Measurements from ENCODE around the gene COMMD3.
A peak's percentile ranks its signal among the peaks of the same experiment; 100 is the strongest.

COMMD3 gene

DNA sequence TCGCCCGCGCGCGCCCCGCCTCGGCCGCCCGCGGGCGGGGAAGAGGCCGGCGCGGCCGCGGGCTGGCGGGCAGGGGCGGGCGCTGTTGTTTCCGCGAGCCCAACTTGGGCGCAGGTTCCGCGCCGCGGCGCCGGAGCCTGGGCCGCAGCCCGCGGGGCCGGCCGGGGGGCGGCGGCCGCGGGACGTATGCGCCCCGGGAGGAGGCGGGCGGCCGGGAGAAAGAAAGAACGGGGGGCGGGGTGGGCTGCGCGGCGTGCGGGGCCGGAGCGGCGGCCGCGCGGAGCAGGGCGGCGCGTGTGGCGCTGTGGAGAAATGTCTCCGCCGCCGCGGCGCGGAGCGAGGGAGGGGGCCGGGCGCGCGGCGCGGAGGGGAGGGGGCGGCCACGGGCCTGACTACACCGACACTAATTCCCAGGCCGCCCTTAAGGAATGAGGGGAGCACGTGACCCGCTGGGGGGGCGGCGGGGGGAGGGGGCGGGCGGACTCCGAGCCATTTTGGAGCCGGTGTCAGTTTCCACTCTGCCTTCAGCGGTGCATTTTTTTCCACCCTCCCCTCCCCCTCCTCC lies 4.5 kb downstream of the COMMD3 start, which contains the start of gene BMI1:
Gene BMI1, plus strand, starts transcription at position 509 of the 565 bp plus-strand sequence. CDS start 5,351 bp downstream, outside the sequence.
- DNase-seq: peak; percentile 96

DNA sequence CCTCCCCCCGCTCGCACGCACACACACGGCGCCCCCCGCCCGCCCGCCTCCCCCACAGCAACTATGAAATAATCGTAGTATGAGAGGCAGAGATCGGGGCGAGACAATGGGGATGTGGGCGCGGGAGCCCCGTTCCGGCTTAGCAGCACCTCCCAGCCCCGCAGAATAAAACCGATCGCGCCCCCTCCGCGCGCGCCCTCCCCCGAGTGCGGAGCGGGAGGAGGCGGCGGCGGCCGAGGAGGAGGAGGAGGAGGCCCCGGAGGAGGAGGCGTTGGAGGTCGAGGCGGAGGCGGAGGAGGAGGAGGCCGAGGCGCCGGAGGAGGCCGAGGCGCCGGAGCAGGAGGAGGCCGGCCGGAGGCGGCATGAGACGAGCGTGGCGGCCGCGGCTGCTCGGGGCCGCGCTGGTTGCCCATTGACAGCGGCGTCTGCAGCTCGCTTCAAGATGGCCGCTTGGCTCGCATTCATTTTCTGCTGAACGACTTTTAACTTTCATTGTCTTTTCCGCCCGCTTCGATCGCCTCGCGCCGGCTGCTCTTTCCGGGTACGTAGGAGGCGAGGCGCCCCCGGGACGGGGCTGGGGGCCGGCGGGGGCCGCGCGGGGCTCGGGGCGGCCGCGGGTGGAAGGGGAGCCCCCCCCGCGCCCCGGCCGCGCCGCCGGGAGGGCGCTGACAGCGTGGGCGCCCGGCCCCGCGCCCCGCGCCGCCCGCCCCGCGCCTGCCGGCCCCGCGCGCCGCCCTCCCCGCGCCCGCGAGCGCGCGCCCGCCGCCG lies 5.2 kb downstream of the COMMD3 start:
- peak; percentile 79 for DNase-seq

DNA sequence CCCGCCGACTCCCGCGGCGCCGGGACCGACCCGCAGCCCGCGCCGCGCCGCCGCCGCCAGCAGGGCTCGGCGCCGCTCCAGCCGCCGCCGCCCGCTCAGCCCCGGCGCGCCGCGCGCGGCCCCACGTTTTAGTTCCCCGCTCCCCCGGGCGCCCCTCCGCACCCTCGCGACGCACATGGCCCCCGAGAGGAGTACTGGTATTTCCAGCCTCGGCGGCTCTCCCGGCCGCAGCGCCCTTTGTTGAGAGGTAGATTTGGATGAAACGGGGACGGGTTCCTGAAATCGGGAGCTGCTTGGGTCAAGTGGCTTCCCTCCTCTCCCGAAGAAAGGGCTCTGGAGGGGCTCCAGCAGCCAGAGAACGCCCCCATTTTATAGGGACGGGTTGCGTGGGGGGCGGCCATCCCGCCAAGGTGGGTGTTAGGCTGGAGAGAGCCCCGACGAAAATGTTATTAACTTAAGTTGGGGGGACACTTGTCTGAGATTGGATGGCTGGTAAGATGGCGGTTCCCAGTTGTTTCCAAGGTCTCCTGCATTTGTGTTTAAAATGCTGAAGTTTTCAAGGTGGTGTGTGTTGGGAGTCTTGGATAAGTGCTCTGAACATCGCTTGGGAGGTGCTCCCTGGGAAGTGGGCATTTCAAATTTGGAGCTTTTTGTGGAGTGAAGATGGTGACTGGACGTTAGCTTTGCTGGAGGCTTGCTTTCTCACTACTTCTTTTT lies 5.9 kb downstream of the COMMD3 start:
- DNase-seq: peak; percentile 50

DNA sequence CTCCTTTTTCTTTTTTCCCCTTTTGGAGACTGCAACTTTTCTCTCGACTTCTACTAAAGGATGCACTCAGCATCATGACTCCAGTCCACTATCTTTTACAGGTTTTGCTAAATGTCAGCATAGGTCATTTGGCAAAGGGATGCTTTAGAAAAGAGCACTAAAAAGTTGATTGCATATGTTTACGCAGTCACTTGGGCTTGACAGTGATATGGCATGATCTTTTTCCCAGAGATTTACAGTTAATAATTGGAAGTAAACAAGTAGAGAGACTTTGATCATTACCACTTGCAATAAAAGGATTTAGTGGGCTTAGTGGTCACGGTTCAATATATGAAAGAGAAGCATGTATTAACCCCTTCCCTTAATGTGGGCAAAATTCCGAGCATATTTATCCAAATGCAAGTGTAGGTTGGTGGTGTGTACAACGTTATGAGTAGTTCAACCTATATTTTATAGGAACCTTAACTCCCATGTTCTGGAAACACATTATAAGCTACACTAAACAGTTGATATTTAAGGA lies 6.5 kb downstream of the COMMD3 start:
- DNase-seq: no peak

DNA sequence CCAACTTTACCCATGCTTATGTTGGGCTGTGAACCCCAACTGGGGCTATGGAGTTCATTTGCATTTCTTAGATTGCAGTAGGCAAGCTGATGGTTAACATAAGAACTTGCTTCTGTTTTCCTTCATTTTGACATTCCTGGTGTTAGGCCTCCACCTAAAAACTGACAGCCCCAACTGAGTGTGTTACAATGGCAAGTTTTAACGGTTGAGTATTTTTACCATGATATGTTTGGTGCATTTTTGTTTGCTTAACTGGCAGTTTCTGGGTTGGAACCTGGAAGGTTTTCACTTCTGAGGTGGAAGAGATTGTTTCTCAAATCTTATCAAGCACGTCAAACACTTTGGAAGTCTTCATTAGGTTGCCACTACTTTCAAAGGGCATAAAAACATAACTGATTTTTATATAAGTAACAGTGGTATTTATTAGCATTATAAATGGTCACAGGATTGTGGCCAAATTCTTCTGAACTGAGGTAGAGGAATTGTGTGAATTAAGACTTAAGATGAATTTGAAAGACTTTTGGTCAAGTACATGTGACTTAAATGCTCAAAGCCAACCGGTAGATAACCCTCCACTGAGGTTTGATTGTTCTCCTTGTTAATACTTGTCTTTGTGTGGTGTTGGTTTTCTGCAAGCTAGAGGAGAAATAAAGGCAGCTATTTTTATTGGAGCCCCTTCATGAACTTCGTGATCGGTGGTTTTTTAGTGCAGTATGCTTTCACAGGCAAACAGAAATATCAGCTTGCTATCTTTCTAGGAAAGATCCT lies 7.5 kb downstream of the COMMD3 start:
- no peak for DNase-seq

DNA sequence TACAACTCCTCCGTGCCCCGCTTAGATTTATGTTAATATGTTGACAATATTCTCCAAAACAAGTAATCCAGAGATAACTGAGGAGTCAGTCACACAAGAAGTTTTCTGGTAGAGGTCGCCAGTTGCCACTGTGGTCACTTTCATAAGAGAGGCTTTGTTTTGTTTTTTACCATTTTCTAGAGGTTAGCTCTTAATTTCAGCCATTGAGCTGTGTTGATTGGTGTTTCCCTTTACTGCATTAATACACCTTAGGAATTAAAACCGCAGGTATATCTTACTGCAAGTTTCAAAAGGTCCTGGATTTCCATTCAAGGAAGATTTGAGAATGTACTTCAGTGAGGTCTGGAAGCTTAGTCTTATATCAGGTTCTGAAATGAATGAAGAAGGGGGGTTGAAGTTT lies 8.2 kb downstream of the COMMD3 start:
- no peak for DNase-seq

DNA sequence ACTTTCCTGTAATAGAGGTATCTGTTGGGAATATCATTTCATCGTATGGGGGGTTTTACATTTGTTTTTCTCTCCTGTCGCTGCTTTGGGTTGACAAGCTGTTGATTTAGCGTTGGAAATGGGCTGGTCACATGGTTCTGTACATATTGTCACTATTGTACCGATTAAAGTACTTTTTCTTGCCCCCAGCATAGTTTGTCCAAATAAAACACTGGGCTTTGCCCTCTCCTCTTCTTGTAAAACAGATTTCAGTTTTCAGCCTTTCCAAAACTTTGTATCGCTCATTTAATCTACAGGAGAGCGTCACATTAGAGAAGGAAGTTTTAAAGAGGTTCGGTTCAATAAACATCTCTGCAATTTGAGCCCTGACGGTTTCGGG lies 8.7 kb downstream of the COMMD3 start:
- no peak for DNase-seq

DNA sequence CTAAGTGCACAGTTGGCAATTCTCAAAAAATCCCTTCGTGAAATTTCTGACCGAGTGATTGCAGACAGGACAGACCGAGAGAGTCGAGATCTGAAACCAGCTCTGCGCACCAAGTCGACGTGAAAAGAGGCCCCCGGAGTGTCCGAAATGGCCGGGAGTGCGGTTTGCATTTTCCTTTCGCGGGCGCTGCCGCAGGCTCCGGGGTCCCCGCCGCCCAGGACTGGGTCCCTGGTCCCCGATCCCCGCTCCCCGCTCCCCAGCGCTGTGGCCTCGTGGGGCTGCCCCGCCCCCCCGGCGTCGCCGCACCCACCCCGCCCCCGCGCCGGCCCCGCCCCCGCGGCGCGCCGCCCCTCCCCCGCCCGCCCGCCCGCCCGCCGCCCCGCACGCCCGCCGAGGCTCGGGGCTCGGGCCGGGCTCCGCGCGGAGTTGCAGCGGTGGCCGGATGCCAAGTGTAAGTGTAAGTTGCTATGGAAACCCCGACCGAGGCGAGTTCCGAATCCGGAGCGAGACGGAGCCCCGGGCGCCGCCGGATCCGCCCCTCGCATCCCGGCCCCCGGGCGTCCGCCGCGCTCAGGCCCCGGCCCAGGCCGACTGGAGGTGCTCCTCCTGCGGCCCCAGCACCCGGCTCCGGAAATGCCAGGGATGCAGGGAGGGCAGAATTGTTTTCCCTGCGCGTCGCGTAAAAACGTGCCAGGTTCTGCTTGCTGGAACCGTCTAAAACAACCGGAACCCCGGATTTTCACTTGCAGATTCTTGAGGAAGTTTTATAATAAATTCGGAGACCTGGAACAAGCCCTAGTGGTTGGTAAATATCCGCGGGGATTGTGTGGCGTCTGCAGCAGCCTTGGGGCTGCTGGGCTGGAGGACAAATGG lies 9.3 kb downstream of the COMMD3 start:
- DNase-seq: peak; percentile 80

DNA sequence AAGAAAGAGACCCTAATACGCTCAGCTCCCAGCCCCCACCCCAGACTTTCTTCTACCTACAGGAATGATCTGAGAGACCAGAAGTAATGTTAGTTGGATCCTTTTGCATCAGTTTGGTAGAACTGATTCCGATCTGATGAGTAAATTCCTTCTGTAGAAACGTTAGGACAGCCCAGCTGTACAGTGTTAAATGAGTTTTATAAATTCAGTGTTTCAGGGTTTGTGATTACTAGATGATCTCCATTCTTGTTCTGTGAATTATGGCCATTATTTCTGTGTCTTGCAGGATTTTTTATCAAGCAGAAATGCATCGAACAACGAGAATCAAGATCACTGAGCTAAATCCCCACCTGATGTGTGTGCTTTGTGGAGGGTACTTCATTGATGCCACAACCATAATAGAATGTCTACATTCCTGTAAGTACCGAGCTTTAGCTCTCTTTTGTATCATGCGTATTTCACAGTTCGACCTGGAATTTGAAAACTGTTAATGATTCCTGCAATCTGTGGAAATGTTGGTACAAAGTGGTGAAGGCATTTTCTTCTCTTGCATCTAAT lies 10.0 kb downstream of the COMMD3 start:
- DNase-seq: no peak

DNA sequence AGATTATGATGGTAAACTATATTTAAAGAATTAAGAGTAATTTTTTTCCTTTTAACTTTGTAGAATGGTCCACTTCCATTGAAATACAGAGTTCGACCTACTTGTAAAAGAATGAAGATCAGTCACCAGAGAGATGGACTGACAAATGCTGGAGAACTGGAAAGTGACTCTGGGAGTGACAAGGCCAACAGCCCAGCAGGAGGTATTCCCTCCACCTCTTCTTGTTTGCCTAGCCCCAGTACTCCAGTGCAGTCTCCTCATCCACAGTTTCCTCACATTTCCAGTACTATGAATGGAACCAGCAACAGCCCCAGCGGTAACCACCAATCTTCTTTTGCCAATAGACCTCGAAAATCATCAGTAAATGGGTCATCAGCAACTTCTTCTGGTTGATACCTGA lies 13.0 kb downstream of the COMMD3 start:
- DNase-seq: no peak

DNA sequence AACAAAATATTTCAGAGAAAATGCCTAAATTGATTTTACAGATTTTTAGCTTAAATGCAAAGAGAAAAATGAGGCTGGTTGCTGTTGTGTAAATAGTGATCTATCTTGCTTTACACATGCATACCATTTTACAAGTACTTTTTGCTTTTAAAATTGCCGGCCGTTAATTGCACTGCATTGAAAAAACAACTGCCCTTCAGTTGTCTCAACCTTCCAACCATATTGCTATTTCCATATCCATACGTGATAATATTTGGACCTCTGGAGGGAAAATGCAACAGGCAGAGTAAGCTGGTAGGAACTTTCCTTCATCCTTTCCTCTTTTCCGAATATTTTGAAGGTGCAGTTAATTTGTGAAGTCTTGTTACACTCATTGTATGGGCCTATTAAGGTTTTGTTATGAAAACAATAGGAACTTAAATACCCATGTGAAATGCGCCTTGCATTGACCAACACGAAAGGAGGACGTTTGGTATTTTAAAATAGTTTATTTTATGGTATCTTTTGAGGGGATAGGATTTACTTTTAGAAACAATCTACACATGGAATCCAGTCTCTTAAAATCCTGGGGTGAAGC lies 16.0 kb downstream of the COMMD3 start:
- DNase-seq: no peak

DNA sequence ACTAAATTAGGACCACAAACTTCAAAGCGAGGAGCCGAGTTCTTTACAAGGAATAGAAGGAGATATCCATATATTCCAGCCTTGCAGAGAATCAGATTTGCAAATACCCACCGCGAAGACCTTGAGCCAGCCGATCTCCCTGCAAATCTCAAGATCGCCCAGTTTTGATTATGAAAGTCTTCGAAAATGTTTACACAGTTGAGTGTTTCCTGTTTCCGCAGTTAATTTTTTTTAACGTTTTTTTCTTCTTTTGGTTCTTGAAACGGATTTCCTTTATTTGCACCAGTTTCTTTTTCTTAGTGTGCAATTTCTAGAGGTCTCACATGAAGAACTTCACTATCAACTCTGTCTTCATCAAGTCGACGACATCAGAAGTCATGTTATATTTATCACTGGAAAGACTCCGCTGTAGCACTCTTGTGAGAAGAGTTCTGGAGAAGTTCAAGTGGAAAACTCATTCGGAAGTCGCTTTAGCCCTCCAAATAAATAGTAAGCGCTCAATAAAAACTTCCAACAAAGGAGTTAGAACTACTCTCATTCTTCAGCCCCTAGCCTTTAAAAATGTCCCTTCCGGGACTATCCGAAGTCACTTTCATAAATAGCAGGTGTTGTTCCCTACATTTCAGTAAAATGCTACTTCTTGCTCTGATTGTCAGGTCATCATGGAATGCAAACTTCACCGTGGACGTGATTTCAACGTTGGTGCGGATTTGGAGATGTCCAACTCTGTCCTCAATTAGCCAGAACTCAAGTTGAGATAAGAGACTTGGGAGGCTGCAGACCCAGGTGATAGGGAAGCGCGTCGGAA lies 17.2 kb downstream of the COMMD3 start:
- no peak for DNase-seq

DNA sequence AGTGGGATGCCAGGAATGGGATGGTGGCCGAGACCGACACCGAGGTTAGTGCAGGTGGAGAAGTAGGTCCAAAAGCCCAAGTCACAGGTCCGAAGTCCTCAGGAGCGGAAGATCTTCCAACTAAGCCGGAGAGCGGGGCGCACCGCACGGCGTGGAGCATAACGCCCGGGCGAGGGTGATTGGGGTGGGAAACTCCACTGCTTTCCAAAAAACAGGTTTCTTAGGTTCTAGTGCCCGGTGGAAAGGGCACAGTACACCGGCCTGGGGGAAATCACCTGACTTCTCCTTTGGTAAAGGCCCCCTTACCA lies 17.7 kb downstream of the COMMD3 start:
- DNase-seq: no peak

DNA sequence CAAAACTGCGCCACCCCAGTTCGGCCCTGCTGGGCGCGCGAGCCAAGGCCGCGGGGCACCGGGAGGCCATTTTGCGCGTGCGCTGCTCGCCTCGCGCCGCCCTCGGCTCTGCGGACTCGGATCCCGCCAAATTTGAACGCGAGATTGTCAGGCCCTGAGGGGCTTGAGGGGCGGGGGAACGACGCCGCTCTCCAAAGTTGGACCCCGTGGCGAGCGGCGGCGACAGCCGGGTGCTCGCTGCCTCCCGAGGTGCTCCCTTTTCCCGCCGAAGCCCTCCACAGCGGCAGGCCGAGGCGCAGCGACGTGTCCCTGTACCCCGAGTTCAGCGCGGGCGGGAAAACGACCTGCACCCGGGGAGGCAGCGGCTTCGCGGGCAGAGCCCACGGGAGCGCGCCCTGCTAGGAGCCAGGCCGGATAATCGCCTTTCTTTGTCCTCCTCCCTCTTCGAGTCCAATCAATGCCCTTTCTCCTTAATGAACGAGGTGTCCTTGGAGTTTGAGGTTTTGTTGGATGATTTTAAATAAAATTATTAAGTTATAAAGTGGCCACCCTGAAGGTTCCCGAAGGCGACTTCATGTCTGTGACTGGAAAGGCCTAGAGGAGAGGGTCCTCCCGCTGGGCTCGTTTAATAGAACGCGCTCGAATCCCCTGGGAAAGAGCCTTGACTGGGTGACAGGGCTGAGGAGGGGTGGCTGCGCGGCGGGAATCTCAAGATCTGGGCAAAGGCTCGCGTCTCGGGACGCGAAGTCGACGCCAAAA lies 18.4 kb downstream of the COMMD3 start:
- DNase-seq: peak; percentile 56

DNA sequence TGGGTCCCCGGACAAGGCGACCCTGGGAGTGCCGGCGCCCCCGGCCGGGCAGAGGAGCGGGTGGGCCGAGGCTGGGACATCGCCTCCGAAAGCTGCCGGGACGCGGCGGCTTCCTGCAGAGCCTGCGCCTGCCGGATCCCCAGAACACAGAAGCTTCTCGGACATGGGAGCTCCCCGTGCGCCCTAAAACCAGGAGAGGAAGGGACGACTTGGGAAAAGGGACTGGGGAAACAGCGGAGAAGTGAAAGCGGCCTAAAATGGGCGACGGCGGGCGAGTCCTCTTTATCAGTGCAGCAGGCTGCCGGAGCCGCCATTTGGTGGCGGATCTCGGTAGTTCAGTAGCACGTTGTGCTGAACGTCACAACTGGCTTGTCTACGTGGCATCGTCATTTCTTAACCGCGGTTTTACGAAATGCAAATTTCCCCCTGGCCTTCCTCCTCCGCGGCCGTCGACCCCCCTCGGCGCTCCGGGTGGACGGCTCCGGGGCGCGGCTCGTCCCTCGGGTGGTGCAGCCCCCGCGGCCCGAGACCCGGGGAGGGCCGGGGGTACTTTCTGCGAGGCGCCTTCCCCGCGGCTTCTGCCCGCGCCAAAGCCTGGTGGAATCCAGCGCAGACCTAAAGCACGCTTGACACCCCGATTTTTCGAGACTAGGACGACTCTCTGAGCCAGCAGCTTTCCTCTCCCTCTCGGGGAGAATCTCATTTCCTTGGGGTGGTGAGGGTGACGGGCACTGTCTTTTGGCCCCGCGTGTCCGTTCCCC lies 19.2 kb downstream of the COMMD3 start:
- peak; percentile 79 for DNase-seq

DNA sequence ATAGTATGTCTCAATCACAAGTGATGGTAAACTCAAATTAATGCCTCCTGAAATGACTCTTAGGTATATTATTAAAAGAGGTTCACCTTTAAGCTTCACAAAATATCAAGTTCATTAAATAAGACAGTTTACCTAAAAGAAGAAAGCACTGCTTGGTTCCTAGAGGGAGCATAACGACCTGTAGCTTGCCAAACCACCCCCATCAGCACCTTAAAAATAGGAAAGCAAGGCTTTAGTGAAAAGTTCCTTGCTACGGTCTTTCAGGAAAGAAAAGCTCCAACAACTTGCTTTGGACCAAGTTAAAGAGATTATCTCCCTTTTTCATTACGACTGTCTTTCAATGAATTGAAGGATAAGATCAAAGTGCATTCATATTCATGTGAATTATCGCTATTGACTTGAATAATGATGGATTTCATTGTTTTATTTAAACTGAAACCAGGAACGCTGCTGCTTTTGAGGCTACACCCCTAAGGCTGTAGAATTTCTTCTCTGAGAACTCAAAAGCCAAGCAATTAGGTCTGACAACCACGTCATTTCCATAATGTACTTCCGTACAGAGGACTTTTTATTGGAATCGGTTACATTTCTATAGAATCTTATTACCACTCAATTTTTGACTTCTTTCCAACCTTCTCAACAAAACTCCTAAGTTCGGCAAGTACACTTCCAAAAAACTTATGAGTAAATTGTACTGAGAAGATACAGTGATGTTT lies 22.2 kb downstream of the COMMD3 start:
- no peak for DNase-seq

DNA sequence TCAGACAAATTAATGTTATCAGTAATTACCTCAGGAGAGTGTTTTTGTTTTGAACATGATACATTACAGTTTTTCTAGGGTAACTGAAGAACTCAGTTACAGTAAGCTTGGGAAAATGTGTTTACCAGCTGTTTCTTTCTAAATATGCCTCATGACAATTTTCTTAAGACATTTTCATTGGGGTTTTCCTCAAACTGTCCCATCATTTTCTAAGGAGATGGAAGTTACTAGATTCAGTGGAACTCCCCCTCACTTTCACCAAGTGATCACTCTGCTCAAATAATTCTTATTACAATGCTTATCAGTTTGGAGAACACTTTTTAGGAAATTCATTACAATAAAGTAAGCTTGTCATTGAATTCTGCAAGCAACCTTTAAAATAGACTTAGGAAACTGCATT lies 22.7 kb downstream of the COMMD3 start:
- no peak for DNase-seq

DNA sequence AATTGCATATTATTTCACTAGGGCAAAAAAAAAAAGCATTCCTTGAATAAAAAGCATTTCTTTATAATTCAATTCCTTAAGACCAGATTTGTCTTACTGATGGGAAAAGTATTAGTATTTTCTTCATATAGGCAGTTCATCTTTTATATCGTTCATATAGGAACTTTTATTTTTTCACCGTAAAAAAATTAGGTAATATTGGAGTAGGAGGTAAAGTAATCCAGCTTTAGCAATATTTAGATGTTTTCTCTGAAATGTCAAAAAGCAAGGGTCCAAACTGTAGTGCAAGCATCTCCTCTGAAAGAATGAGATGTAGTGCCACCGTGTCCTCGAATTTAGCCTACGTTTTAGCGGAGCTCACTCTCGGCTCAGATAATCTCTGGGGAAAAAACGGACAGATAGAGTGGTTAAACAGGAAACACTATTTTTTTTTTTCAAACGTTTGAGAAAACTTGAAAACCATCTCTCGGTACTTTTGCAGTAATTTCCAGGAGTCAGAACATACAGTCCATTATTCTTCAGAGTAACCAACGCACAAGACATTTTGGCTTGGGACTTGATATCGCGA lies 23.7 kb downstream of the COMMD3 start:
- no peak for DNase-seq

Data from femur (tissue), 1 donor.